C4-2B (cell line): Measurements from ENCODE around the gene SORL1.

Experiments used
- ZFX ChIP-seq: fragments of 450-650 bp; IDR thresholded peaks from 2 replicates; pipeline ENCODE4 v1.6.1; 2017
- TF ChIP-seq, protein P1 (sequence below): fragments of 450-650 bp; conservative IDR thresholded peaks from 2 replicates; pipeline ENCODE4 v1.5.1; 2017; ENCODE audit warnings: mild to moderate bottlenecking

DNA sequence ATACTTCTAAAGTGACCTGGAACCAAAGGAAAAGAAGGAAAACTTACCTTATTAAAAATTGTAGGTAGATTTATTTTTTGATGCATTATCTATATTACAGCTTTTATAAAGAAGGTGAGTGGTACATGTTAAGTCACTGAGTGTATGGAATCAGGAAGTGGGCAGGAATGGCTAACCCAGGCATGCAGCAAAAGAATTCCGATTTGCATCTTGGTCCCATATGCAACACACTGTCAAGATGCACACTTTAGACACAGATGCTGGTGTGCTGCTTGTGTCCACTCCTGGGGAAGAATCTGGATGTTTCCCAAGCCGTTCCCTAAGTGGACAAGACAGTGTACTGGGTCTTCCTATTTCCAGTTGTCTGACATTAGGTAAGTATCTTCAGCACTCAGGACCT is 100.5 kb downstream of the SORL1 start:
- TF ChIP-seq, protein P1, sequence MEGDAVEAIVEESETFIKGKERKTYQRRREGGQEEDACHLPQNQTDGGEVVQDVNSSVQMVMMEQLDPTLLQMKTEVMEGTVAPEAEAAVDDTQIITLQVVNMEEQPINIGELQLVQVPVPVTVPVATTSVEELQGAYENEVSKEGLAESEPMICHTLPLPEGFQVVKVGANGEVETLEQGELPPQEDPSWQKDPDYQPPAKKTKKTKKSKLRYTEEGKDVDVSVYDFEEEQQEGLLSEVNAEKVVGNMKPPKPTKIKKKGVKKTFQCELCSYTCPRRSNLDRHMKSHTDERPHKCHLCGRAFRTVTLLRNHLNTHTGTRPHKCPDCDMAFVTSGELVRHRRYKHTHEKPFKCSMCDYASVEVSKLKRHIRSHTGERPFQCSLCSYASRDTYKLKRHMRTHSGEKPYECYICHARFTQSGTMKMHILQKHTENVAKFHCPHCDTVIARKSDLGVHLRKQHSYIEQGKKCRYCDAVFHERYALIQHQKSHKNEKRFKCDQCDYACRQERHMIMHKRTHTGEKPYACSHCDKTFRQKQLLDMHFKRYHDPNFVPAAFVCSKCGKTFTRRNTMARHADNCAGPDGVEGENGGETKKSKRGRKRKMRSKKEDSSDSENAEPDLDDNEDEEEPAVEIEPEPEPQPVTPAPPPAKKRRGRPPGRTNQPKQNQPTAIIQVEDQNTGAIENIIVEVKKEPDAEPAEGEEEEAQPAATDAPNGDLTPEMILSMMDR: no peak
- no peak for TF ChIP-seq ZFX
